Activated T-cell treated with anti-CD3 and anti-CD28 coated beads, Interleukin-2, amount 50 U/mL, for 24 hours (primary cell): ENCODE data around the gene BCL2L14.
"Not testable (repeated sequence)": the region's sequence is repeated elsewhere in the genome, so short reads cannot be mapped to it uniquely, and the experiment has no call there.

Experiments
- DNase-seq: peaks from one replicate; pipeline ENCODE4 v3.0.0-alpha.2; 2020
- H3K27ac Mint-ChIP-seq: 2 replicates; pipeline ENCODE4 v1.8.0; 2020; ENCODE audit warnings: mild to moderate bottlenecking, mixed read lengths
- H3K27me3 Mint-ChIP-seq: 2 replicates; pipeline ENCODE4 v1.8.0; 2020; ENCODE audit warnings: mixed read lengths
- H3K36me3 Mint-ChIP-seq: 2 replicates; pipeline ENCODE4 v1.8.0; 2020; ENCODE audit warnings: low read depth, mixed read lengths
- H3K4me1 Mint-ChIP-seq: 2 replicates; pipeline ENCODE4 v1.8.0; 2020; ENCODE audit warnings: low read depth, mixed read lengths
- H3K4me3 Mint-ChIP-seq: 2 replicates; pipeline ENCODE4 v1.8.0; 2020; ENCODE audit warnings: mild to moderate bottlenecking, moderate library complexity, mixed read lengths
- H3K9me3 Mint-ChIP-seq: 2 replicates; pipeline ENCODE4 v1.8.0; 2020; ENCODE audit warnings: mixed read lengths

Gene BCL2L14

GRCh38 chr12:12110923-12111555, 40.3 kb downstream of the BCL2L14 start:
- peak; percentile 38 for DNase-seq

DNA sequence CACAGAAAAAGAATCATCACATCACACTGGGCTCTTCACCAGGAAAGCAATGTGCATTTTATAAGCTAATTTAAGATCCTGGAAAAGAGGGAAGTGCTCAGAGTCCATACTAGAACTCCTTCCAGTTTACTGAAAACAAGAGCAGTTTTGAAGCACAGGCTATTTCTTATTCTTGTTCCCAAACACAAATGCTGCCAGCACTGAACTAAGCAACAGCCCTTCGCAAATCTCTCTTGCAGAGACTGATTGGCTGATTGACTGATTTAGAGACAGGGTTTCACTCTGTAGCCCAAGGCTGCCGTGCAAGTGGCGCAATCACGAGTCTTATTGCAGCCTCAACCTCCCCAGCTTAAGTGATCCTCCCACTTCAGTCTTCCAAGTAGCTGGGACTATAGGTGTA, 44.8 kb downstream of the BCL2L14 start:
- DNase-seq = no peak
- Mint-ChIP-seq H3K27ac (no peak overlapping the region), H3K9me3 (no peaks in the 10 kb centered on the region), H3K27me3 (no peaks in the 10 kb centered on the region), H3K4me3 (no peak overlapping the region), H3K4me1 (no peaks in the 10 kb centered on the region), H3K36me3 (no peaks in the 10 kb centered on the region)

More at GRCh38 chr12:12110923-12111555, 40.3 kb downstream of the BCL2L14 start:
- not testable (repeated sequence) for H3K27ac Mint-ChIP-seq, H3K36me3 Mint-ChIP-seq, H3K27me3 Mint-ChIP-seq, H3K4me1 Mint-ChIP-seq
- Mint-ChIP-seq H3K9me3 (peaks cover 15% of the 10 kb centered on the region), H3K4me3 (peak overlapping the region; percentile 30)

GRCh38 chr12:12116677-12117076, 45.9 kb downstream of the BCL2L14 start:
- no peak overlapping the region for H3K27ac Mint-ChIP-seq
- H3K36me3 Mint-ChIP-seq = no peaks in the 10 kb centered on the region
- H3K4me1 Mint-ChIP-seq = no peaks in the 10 kb centered on the region
- no peaks in the 10 kb centered on the region for H3K9me3 Mint-ChIP-seq
- H3K4me3 Mint-ChIP-seq = no peak overlapping the region
- H3K27me3 Mint-ChIP-seq = no peaks in the 10 kb centered on the region
- DNase-seq = no peak

GRCh38 chr12:12121061-12121460, 50.3 kb downstream of the BCL2L14 start:
- Mint-ChIP-seq H3K9me3 (no peaks in the 10 kb centered on the region), H3K36me3 (peaks cover 4% of the 10 kb centered on the region), H3K27ac (no peak overlapping the region), H3K27me3 (no peaks in the 10 kb centered on the region), H3K4me3 (no peak overlapping the region), H3K4me1 (no peaks in the 10 kb centered on the region)
- DNase-seq = no peak

DNA sequence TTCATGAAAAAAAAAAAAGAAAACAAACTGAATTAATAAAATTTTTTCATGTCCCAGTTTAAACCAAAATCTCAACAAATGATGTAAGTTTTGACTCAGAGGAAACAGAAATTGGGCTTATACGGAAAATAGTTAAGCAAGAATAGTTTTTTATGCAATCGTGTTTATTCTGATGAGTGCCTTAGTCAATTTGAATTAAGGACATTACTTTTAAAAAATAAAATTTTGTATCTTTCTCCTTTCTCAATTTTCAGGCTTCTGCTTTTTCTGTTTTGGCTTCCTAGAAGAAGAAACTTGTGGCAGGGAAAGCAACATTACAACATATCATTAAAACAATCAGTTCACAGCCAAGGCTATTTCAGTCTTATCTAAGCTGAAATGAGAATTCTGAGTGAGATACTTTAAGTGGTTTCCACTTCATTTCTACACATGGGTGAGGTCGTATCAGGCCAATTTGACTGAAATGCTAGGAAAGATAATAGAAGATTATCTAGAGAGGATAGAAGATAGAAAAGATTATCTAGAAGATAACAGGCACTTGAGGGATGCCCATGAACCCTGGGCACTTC, 52.4 kb downstream of the BCL2L14 start:
- no peak for DNase-seq
- Mint-ChIP-seq H3K4me3 (no peak overlapping the region), H3K9me3 (no peaks in the 10 kb centered on the region), H3K36me3 (peaks cover 6% of the 10 kb centered on the region), H3K27me3 (no peaks in the 10 kb centered on the region), H3K27ac (no peak overlapping the region), H3K4me1 (no peaks in the 10 kb centered on the region)

- Mint-ChIP-seq H3K9me3 (no peaks in the 10 kb centered on the region), H3K4me3 (no peak overlapping the region), H3K27ac (no peak overlapping the region), H3K27me3 (no peaks in the 10 kb centered on the region), H3K4me1 (peaks cover 3% of the 10 kb centered on the region), H3K36me3 (peaks cover 11% of the 10 kb centered on the region)
- no peak for DNase-seq
Measured at GRCh38 chr12:12126551-12126950, 55.8 kb downstream of the BCL2L14 start.

- no peak for DNase-seq
- Mint-ChIP-seq H3K4me3 (no peak overlapping the region), H3K9me3 (no peaks in the 10 kb centered on the region)
Measured at GRCh38 chr12:12127304-12127703, 56.6 kb downstream of the BCL2L14 start.

GRCh38 chr12:12128670-12129069, 57.9 kb downstream of the BCL2L14 start:
- H3K36me3 Mint-ChIP-seq = peaks cover 11% of the 10 kb centered on the region
- H3K27ac Mint-ChIP-seq = no peak overlapping the region
- no peak for DNase-seq
- no peak overlapping the region for H3K4me3 Mint-ChIP-seq
- no peaks in the 10 kb centered on the region for H3K27me3 Mint-ChIP-seq
- H3K4me1 Mint-ChIP-seq = peaks cover 3% of the 10 kb centered on the region
- no peaks in the 10 kb centered on the region for H3K9me3 Mint-ChIP-seq

More at GRCh38 chr12:12127304-12127703, 56.6 kb downstream of the BCL2L14 start:
- Mint-ChIP-seq H3K4me1 (peaks cover 3% of the 10 kb centered on the region), H3K36me3 (peaks cover 11% of the 10 kb centered on the region), H3K27ac (no peak overlapping the region), H3K27me3 (no peaks in the 10 kb centered on the region)

DNA sequence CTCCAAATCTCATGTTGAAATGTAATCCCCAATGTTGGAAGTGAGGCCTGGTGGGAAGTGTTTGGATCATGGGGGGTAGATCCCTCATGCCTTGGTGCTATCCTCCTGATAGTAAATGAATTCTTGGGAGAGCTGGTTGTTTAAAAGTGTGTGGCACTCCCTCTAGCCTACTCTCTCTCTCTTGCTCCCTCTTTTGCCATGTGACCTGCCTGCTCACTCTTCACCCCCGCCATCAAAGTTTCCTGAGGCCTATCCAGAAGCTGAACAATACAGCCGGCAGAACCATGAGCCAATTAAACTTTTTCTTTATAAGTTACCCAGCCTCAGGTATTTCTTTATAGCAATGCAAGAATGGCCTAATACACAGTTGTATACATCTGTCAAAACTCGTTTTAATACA, 62.5 kb downstream of the BCL2L14 start:
- H3K4me3 Mint-ChIP-seq = no peak overlapping the region
- DNase-seq = no peak
- H3K9me3 Mint-ChIP-seq = no peaks in the 10 kb centered on the region
- no peak overlapping the region for H3K27ac Mint-ChIP-seq
- H3K27me3 Mint-ChIP-seq = no peaks in the 10 kb centered on the region
- peaks cover 3% of the 10 kb centered on the region for H3K4me1 Mint-ChIP-seq
- H3K36me3 Mint-ChIP-seq = peaks cover 8% of the 10 kb centered on the region

GRCh38 chr12:12133785-12134184, 63.0 kb downstream of the BCL2L14 start:
- no peaks in the 10 kb centered on the region for H3K9me3 Mint-ChIP-seq
- H3K27ac Mint-ChIP-seq = no peak overlapping the region
- peaks cover 1% of the 10 kb centered on the region for H3K4me1 Mint-ChIP-seq
- no peak overlapping the region for H3K4me3 Mint-ChIP-seq
- no peaks in the 10 kb centered on the region for H3K27me3 Mint-ChIP-seq
- peaks cover 10% of the 10 kb centered on the region for H3K36me3 Mint-ChIP-seq
- no peak for DNase-seq

GRCh38 chr12:12138203-12139154, 67.7 kb downstream of the BCL2L14 start:
- DNase-seq = no peak
- Mint-ChIP-seq H3K36me3 (peaks cover 5% of the 10 kb centered on the region), H3K4me1 (no peaks in the 10 kb centered on the region), H3K27ac (no peak overlapping the region), H3K4me3 (no peak overlapping the region), H3K9me3 (no peaks in the 10 kb centered on the region), H3K27me3 (no peaks in the 10 kb centered on the region)

GRCh38 chr12:12141000-12141399, 70.3 kb downstream of the BCL2L14 start:
- no peak overlapping the region for H3K4me3 Mint-ChIP-seq
- H3K36me3 Mint-ChIP-seq = peaks cover 5% of the 10 kb centered on the region
- no peak overlapping the region for H3K27ac Mint-ChIP-seq
- no peaks in the 10 kb centered on the region for H3K9me3 Mint-ChIP-seq
- DNase-seq = no peak
- no peaks in the 10 kb centered on the region for H3K27me3 Mint-ChIP-seq
- H3K4me1 Mint-ChIP-seq = no peaks in the 10 kb centered on the region

- not testable (repeated sequence) for H3K9me3 Mint-ChIP-seq
Measured at GRCh38 chr12:12144531-12144930, 73.8 kb downstream of the BCL2L14 start.

GRCh38 chr12:12147111-12147510, 76.4 kb downstream of the BCL2L14 start:
- H3K27ac Mint-ChIP-seq = no peak overlapping the region
- no peaks in the 10 kb centered on the region for H3K9me3 Mint-ChIP-seq
- no peaks in the 10 kb centered on the region for H3K27me3 Mint-ChIP-seq
- H3K4me1 Mint-ChIP-seq = no peaks in the 10 kb centered on the region
- H3K4me3 Mint-ChIP-seq = no peak overlapping the region
- H3K36me3 Mint-ChIP-seq = peaks cover 13% of the 10 kb centered on the region
- no peak for DNase-seq

More at GRCh38 chr12:12144531-12144930, 73.8 kb downstream of the BCL2L14 start:
- not testable (repeated sequence) for H3K4me1 Mint-ChIP-seq, DNase-seq, H3K36me3 Mint-ChIP-seq, H3K27me3 Mint-ChIP-seq, H3K27ac Mint-ChIP-seq, H3K4me3 Mint-ChIP-seq
